Peyer's patch (tissue), 4 donors: ENCODE measurements around the gene ZNF219.

ENCODE experiments used
- POLR2A ChIP-seq, 2 donors: fragments of 450-650 bp; IDR thresholded peaks; one replicate each; pipeline ENCODE4 v1.5.1; 2017; ENCODE audit warnings: antibody characterized with exemption in 2 of 2, mild to moderate bottlenecking in 2 of 2, moderate library complexity in 2 of 2
- TF ChIP-seq, protein P1 (sequence below), 6 experiments: fragments of 450-650 bp in 4 of 6; fragments of 200-600 bp in 2 of 6; sonication (generic) in 1 of 6; IDR thresholded peaks; one replicate each; pipeline ENCODE4 v1.5.1; 2017 to 2019; ENCODE audit warnings: antibody characterized with exemption in 6 of 6, mild to moderate bottlenecking in 3 of 6, moderate library complexity in 1 of 6

DNA sequence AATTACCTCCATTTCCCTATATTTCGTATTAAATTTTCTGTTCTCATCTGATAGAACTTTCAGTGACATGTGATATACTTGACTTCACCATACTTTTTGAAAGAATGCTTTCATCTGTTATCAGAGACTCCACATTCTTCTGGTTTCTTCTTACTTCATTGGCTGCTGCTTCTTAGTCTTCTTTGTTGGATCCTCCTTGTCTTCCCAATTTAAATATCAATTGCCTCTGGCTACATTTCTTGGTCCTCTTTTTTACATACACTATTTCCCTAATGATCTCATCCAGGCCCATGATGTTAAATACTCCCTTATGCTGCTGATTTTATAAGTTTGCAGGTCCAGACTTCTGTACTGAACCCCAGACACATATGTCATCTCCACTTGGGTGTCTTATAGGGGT is 35.4 kb upstream of the ZNF219 start:
- TF ChIP-seq, protein P1, sequence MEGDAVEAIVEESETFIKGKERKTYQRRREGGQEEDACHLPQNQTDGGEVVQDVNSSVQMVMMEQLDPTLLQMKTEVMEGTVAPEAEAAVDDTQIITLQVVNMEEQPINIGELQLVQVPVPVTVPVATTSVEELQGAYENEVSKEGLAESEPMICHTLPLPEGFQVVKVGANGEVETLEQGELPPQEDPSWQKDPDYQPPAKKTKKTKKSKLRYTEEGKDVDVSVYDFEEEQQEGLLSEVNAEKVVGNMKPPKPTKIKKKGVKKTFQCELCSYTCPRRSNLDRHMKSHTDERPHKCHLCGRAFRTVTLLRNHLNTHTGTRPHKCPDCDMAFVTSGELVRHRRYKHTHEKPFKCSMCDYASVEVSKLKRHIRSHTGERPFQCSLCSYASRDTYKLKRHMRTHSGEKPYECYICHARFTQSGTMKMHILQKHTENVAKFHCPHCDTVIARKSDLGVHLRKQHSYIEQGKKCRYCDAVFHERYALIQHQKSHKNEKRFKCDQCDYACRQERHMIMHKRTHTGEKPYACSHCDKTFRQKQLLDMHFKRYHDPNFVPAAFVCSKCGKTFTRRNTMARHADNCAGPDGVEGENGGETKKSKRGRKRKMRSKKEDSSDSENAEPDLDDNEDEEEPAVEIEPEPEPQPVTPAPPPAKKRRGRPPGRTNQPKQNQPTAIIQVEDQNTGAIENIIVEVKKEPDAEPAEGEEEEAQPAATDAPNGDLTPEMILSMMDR (IDR thresholded peaks at IDR 0.05), result no peak
- TF ChIP-seq POLR2A (IDR thresholded peaks at IDR 0.05), result no peak
